HuH-7 (cell line): Measurements from ENCODE around the gene SEC23B.
"Not testable (repeated sequence)": the region's sequence is repeated elsewhere in the genome, so short reads cannot be mapped to it uniquely, and the experiment has no call there.

Experiments used
- DNase-seq: peaks from one replicate; pipeline ENCODE4 v3.0.0; 2011; ENCODE audit warnings: low spot score

The SEC23B gene

DNA sequence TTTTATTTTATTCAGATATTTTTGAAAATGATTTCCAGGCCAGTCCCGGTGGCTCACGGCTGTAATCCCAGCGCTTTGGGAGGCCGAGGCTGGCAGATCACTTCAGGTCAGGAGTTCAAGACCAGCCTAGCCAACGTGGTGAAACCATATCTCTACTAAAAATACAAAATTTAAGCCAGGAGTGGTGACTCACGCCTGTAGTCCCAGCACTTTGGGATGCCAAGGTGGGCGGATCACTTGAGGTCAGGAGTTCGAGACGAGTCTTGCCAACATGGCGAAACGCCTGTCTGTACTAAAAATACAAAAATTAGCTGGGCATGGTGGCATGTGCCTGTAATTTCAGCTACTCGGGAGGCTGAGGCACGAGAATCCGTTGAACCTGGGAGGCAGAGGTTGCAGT is 19.0 kb downstream of the SEC23B start:
- not testable (repeated sequence) for DNase-seq

DNA sequence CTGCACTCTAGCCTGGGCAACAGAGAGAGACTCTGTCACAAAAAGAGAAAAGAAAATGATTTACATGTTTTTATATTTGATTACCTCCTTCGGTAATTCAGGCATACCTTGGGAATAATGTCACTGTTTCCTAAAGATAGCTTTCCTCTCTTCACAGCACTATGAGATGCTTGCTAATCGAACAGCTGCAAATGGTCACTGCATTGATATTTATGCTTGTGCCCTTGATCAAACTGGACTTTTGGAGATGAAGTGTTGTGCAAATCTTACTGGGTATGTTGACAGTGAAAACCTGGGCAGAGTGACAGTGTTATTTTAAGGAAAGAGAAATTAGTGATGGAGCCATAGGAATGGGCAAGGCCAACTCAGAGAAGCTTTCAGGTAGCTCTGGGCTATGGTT is 19.6 kb downstream of the SEC23B start:
- no peak for DNase-seq

DNA sequence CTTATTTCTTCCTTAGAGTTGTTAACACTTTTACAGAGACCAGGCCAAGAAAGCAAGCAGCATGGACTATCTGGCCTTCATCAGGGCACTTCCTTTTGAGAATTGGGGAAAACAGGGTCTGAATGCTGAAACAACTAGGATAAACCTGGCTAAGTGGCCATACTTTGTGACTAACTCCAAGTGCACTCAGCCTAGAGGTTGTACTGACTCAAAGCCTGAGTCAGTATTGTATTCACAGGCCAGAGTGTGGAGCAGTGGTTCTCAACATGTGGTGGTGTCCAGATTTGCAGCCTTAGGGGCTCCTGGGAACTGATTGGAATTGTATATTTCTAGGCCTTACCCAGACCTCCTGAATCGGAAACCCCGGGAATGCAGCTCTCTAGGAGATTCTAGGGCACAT is 20.1 kb downstream of the SEC23B start:
- no peak for DNase-seq

DNA sequence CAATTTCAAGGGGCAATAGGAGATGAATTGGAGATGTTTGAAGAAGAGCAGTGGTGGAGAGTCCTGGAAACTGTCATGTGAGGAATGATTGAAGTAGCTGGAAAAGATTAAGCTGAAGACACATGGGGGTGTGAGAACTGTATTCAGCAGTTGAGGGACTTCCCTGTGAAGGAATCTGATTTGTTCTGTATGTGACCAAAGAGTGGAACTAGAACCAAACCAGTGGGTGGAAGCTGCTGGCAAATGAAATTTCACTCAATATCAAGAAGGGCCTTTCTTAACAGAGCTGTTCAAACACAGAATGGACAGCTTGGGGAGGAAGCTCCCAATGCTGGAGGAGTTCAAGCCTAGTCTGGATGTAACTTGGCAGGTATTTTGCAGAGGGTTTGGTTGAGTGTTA is 21.3 kb downstream of the SEC23B start:
- DNase-seq, result no peak

DNA sequence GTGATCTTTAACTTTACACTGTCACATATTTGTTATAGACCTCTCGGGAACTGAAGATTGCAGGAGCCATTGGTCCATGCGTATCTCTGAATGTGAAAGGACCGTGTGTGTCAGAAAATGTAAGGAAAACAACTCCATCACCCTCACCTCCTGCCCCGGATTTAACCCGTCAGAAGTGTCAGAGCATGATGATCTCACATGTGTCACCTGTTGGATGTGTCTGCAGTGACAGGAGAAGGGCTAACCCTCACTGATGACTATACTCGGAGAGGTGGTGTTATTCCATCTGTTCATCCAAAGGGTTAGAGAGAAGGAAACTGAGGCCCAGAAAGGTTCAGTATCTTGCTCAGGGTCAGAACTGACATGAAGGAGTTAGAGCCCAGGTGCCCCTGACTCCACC is 24.9 kb downstream of the SEC23B start:
- no peak for DNase-seq

DNA sequence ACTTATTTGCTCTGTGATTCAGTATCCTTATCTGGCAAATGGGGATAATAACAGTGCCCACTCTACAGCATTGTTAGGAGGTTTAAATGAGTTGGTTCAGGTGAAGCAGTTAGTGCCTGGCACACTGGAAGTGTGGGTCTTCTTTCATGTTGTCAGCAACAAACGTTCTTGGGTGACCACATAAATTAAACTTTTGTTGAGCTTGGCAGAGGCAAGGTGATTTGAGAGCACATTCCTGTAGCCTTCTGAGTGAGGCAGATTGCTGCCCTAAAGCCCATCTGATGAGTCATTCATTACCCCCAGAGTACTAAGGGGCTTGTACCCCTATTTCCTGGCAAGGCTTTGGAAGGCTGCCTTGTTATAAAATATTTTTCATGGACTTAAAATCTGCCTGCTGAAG is 25.8 kb downstream of the SEC23B start:
- no peak for DNase-seq

DNA sequence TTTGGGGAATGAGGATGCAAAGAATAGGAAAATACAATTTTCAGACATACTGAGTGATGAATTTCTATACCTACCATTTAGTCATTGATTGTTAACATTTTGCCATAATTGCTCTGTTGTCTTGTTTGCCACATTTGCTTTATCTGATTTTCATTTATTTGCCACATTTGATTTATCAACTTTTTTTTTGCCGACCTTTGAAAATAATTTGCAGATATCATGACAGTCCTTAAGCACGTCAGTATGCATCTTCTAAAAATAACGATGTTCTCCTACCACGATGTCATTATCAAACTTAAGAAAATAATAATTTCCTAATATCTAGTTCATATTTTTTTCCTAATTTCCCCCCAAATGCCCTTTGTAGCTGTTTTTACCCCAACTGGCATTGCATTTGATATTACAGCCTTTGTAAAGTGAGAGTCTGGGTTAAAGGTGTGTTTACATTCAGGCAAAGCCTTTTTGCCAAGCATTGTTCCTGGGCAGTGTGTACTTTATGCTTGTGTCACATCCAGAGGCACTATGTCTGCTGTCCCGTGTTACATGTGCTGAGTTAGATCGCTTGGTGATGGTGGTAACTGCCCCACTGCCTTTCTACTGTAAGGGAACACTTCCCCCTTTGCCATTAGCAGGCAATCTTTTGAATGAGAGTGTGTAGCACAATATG is 26.4 kb downstream of the SEC23B start:
- DNase-seq, result no peak

DNA sequence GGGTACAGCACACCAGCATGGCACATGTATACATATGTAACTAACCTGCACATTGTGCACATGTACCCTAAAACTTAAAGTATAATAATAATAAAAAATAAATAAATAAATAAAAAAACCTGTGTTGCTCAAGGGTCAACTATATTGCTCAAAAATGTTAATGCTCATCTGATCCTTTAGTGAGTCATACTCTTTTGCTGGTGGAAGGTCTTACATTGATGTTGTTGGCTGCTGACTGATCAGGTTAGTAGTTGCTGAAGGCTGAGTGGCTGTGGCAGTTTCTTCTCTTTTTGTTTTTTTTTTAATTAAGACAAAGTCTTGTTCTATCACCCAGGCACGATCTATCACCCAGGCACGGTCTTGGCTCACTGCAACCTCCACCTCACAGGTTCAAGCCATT is 29.9 kb downstream of the SEC23B start:
- DNase-seq, result no peak

DNA sequence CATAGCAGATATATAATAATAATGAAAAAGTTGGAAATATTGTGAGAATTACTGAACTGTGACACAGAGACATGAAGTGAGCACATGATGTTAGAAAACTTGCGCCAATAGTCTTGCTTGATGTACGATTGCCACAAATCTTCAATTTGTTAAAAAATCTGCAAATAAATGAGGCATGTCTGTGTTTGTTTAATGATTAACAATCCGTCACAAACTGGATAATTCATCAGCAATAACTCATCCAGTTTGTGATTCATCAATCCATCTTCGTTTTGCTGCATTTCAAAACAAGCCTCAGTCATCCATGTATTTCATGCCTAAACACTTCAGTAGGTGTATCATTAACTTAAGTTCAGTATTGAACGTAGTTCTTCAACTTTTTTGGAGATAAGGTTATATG is 34.0 kb downstream of the SEC23B start:
- no peak for DNase-seq

DNA sequence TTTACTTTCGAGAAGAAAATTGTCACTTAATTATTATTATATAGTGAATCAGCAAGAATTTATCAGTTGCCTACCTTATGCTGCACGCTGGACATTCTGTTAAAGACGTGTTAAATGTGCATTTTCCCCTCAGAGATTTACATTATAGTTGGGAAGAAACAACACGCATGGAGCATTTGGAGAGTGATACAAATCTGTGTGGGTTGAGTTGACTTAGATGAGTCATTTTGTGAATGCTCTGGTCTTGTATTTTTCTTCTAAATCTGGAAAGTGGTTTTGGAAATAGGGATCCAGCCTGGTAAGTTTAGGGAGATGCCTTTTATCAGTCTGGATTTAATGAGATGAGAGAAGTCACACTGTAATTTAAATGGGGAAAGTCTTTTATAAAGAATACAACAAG is 35.5 kb downstream of the SEC23B start:
- DNase-seq, result no peak

DNA sequence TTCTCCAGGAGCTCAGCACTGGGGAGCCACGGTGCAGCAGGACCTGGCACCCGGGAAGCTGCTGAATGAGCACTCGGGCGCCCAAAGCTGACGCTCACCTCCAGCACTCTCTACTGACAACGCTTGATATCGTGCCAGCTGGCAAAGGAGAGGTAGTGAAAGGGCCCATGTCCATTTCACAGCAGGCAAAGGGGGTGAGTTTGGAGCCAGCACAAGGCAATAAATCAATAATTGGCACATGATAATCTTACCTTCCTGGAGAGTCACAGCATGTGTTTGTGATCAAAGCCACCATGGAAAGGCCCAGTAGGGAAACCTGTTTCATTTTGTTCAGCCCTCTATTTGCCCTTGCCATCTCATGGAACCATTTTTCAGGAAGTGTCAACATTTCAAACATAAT is 36.2 kb downstream of the SEC23B start:
- no peak for DNase-seq

DNA sequence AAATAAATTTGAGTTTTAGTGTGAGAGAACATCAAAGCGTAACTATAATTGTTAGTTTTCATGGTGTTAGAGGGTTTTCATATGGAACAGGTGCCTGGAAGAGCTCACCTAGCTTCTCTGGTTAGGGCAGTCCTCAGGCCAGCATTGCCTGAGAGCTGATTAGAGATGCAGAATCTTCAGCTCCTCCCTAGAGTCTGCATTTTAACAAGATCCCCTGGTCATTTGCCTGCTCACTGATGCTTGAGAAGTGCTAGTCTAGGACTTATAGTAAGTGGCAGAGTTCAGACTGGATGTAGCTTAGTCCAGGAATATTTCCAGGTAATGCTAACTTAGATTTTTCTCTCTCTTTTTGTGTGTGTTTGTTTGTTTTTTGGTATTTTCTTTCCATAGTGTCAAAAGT is 37.8 kb downstream of the SEC23B start:
- no peak for DNase-seq

DNA sequence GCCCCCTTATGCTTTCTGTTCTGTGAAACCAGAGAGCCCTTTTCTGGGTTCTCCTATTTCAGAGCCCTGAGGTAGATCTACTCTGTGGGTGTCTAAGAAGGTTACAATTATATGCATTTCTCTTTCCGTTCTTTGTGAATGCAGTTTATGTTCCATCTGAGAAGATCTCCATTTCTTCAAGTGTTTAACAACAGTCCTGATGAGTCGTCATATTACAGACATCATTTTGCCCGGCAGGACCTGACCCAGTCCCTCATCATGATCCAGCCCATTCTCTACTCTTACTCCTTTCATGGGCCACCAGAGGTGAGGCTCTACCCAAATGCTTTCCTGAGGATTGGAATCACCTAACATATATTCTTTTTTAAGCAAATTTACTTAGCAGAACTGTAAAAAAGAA is 40.7 kb downstream of the SEC23B start:
- DNase-seq, result no peak

DNA sequence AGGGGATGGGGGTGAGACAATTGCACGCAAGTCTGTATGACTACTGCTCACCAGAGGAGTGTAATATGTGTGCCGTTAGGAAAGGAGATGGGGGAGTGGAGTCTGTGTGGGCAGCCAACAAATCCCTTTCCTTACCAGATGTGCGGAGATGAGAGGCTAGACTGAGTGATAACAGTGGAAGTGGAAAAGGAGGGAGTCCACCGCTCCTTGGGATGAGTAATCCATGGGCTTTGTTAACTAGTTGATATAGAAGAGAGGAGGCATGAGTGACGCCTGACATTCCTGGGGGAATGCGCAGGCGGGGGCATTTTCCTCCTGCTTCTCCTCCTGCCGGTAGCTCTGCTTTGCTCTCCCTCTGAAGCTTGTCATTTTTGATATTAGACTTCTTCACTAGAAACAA is 46.0 kb downstream of the SEC23B start:
- no peak for DNase-seq

DNA sequence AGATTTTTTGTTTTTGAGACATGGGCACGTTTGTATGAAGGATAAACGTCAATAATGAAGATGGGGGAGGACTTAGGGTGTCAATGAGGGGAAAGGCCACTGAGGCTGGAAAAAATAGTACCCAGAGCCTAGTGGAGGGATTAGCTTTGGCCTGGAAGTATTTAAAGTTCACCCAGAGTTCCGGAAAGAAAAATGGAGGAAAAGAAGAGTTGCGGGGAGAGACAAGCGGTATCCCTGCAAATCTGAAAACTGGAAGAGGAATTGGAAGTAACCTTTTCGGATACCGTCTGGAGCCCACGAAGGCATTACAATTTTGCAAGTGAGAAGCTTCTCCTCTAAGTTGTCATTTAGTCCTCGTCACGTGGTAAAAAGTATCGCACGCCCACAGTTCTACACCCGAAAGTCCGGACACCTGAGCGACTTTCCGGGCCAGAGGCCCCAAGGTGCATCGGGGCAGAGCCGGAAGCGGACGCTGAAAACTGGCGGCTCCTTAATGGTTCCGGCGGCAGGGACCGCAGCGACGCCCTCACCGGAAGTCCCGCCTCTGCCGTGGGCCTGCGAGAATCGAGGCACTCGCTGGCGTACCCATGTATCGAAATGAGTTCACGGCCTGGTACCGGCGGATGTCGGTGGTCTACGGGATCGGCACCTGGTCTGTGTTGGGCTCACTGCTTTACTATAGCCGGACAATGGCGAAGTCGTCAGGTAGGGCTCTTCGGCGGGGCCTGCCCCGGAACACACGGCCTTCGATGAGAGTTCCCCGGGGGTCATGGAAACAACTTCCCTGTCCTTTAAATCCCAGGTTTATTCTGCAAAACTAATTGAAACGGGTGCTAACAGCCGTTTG is 59.4 kb downstream of the SEC23B start, which contains the start of gene SMIM26:
TSS of gene SMIM26 (plus strand) at position 541 of the 847 bp plus-strand sequence. CDS start at position 588, 47 bp downstream.
- peak; percentile 92 for DNase-seq

DNA sequence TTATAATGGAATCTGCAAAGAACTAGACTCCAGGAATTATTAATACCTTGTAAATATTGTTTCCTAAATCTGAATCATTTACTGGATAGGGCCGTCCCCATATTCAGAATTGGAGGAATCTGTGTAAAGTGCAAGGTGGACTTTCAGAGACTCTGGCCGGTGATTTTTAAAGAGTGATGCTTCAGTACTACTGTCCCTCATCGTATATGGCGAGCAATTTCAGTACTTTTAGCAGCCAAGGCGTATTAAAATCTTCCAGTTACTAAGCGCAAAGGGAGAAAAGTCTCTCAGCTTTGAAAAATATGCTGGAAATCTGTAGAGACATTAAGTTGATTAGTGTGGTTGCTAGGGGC is 60.0 kb downstream of the SEC23B start:
- no peak for DNase-seq

DNA sequence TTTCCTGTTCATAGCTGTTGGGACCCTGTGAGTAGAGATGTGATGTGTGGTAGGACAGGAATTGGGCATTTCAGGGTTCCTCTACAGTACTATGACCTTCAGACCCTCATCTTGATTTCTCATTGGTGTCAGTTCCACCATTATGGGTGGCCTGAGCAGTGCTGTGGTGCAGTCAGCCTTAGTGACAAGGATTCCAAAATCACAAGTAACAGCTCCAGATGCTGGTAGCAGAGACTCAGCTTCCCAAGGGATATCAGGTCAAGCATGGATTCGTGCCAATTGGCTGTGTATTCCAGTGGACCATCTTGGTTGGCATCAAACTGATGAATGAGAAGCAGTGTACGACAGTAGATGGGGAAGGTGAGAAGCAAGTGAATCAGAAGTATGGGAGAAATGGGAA is 63.3 kb downstream of the SEC23B start:
- DNase-seq, result no peak

DNA sequence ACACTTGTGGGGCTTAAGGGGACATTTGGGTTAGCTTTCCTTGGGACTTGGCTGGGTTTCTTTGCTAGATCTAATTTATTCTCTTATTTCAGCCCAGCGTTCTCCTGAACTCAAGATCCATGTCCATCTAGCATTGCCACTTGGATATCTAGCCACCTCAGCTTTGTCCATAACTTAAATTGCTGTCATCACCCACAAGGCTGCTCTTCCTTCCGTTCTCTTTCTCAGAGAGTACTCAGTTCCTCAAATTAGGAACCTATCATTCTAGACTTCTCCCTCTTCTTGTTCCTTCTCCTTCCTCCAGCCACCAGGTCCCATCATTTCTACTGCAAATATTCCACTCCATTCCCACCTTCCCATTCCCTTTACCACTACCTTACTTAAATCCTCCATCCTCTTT is 63.8 kb downstream of the SEC23B start:
- no peak for DNase-seq

DNA sequence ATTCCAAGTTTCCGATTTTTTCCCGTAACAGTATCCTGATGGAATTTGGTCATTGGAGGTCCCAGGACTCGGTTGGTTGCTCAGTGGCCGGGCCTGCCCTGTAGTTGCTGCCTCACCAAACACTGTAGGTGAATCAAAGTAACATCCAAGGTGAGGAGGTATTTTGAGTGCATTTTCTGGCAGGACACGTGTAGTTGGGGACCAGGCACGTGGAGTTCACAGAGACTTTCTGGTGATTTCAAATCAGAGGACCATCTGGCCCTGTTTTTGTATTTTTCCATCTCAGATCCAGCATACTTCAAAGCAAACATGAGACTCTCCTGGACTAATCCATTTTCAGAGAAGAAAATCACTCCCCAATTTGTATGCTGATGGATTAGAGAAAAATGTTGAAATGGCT is 70.2 kb downstream of the SEC23B start:
- no peak for DNase-seq

DNA sequence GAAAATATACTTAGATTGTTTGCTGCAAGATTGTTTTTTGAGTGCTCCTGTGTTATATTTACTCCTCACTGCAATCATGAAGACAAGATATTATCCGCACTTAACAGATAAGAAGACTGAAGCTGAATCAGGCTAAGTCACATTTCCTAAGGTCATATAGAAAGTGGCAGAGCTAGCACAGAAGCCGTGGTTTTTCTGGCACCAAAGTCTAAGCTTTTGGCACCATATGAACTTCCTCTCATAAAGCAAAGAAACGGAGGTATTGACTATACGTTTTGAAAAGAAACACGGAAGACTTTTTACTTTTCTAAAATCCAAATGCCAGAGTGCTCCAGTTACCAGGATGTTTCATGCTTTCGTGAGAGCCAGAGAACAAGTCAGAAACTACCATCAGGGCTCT is 70.8 kb downstream of the SEC23B start:
- no peak for DNase-seq

DNA sequence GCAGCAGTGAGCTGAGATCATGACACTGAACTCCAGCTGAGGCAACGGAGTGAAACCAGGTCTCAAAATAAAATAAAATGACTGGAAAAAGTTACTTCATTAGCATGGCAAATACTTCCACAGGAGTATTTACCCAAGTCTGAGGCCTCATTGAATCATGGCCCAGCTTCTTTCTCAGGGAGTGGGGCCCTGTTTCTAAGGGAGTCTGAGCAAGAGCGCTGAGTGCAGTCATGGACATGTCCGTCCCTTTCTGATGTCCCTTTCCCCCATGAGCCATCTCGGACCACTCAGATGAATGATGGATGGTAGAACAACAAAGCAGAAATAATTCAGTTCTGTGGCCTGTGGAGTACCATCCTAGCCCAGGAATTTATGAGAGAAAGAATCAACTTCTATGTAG is 72.3 kb downstream of the SEC23B start:
- no peak for DNase-seq

DNA sequence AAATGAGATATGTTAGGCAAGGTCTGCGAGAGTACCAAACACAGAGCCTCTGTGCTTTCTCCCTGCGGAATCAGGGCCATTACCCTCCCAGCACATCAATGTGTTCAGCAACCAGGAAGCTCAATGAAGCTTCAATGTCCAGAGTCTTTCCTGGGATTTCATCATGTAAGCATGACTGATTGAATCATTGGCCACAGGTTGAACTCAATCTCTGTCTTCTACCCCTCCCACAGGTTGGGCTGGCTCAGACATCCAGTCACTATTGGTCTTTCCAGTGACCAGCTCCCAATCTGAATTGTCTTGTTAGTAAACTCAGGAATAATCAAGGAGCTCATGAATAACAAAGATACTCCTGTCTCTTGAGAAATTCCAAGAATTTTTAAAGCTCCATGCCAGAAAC is 77.4 kb downstream of the SEC23B start:
- DNase-seq, result peak; percentile 42

DNA sequence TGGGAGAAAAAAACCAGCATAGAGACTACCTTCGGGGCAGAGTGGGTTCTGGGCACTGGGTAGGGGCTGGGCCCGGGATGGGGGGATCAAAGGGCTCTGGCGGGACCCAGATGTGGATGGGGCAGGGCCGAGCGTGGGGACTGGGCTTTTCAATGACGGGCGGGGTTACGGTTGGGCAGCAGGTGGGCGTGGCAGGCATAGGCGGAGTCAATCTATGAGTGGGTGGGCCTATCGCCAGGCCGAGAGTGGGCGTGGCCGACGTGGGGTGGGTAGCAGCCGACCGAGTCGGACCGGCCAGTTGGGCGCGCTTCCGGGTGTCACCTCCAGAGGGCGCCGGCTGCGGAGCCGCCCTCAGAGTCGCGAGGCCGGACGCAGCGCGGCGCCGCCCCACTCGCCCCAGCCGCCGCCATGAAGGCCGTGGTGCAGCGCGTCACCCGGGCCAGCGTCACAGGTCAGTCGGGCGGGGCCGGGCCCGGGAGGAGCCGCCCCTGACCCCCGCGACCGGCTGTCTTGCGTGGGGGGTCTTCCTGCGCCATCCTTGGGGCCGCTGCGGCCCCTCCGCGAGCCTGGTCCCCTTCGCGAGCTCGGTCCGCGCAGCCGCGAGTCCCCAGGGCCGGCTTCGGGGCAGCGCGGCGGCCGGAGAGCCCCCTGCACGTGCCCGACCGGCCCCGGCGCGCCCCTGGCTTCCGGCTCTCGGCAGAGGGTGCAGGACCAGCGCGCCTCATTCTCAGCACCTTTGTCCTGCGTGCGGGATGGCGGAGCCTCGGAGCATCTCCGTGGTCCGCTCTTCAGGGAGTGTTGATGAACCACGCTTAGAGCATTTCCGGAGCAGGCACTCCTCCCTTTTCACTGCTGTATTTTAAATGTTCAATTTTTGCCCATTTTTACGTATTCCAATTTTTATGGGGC is 80.2 kb downstream of the SEC23B start, which contains the start of gene DTD1:
TSS of gene DTD1 (plus strand) at position 390 of the 909 bp plus-strand sequence. CDS start at position 409, 19 bp downstream.
- peak; percentile 95 for DNase-seq
